Measurements from ENCODE around the gene SLC16A8. TPM values are rescaled to one million over a fixed set of nuclear protein-coding genes. Genes with fewer than 3 reads are reported as not detected.
"Not testable (repeated sequence)": the region's sequence is repeated elsewhere in the genome, so short reads cannot be mapped to it uniquely, and the experiment has no call there.

Gene SLC16A8
- total RNA-seq, 2 donors from 2014 or later: 0.57 to 1.1 TPM

DNA sequence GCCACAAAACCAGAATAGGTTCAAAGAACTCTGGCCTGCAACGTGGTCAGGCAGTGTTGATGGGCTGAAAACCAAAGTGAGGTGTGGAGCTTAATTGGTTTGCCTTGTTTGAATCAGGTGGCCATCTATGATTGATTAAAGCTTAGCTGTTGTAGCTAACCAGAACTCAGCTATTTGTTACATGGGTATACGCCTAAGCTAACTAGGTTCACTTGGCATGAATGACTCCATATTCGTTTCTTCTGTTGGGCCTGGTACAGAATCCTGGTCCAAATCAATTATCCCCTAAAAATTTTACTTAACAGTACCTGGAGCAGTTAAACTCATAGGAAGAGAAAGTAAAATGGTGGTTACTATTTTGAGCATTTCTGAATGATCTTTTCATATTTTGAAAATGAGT is 34.2 kb upstream of the SLC16A8 start:
- H3K27ac Mint-ChIP-seq: no peak overlapping the region
- WGBS, 2 experiments (ENCODE audit: insufficient coverage in 1 of 2, insufficient read length in 1 of 2): 67 to 75% methylated on average over 1 to 3 of the region's 3 CpGs

GRCh38 chr22:38117556-38117955 is 33.6 kb upstream of the SLC16A8 start:
- not testable (repeated sequence) for H3K4me3 ChIP-seq (ENCODE audit: low read length); H3K27ac ChIP-seq (ENCODE audit: low read depth, low read length); H3K4me3 Mint-ChIP-seq; DNase-seq; H3K9me3 Mint-ChIP-seq; H3K9me3 ChIP-seq (ENCODE audit: control insufficient read depth, low read length); H3K4me1 ChIP-seq (ENCODE audit: control insufficient read depth, insufficient read depth, low read length); H3K36me3 ChIP-seq (ENCODE audit: control insufficient read depth, insufficient read depth, low read length); H3K4me1 Mint-ChIP-seq; H3K27ac Mint-ChIP-seq; H3K9ac ChIP-seq (ENCODE audit: extremely low read depth, low read length, poor library complexity, severe bottlenecking); H3K27me3 Mint-ChIP-seq (ENCODE audit: insufficient read depth); H3K27me3 ChIP-seq (ENCODE audit: control insufficient read depth, insufficient read depth, low read length, poor library complexity, severe bottlenecking)
- peaks cover 18% of the 10 kb centered on the region for H3K36me3 Mint-ChIP-seq (ENCODE audit: low read depth)
- 94% methylated on average over 7 to 10 of the region's 10 CpGs for WGBS, 2 experiments (ENCODE audit: insufficient coverage in 1 of 2, insufficient read length in 1 of 2)

More for the DNA sequence above, 34.2 kb upstream of the SLC16A8 start:
- DNase-seq: no peak
- no peak overlapping the region for H3K4me3 ChIP-seq (ENCODE audit: low read length)
- H3K36me3 Mint-ChIP-seq (ENCODE audit: low read depth): peaks cover 18% of the 10 kb centered on the region
- no peak overlapping the region for H3K27ac ChIP-seq (ENCODE audit: low read depth, low read length)
- no peaks in the 10 kb centered on the region for H3K36me3 ChIP-seq (ENCODE audit: control insufficient read depth, insufficient read depth, low read length)
- TF ChIP-seq, protein P1, sequence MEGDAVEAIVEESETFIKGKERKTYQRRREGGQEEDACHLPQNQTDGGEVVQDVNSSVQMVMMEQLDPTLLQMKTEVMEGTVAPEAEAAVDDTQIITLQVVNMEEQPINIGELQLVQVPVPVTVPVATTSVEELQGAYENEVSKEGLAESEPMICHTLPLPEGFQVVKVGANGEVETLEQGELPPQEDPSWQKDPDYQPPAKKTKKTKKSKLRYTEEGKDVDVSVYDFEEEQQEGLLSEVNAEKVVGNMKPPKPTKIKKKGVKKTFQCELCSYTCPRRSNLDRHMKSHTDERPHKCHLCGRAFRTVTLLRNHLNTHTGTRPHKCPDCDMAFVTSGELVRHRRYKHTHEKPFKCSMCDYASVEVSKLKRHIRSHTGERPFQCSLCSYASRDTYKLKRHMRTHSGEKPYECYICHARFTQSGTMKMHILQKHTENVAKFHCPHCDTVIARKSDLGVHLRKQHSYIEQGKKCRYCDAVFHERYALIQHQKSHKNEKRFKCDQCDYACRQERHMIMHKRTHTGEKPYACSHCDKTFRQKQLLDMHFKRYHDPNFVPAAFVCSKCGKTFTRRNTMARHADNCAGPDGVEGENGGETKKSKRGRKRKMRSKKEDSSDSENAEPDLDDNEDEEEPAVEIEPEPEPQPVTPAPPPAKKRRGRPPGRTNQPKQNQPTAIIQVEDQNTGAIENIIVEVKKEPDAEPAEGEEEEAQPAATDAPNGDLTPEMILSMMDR (conservative IDR thresholded peaks at IDR 0.05): no peak
- no peak overlapping the region for H3K9ac ChIP-seq (ENCODE audit: extremely low read depth, low read length, poor library complexity, severe bottlenecking)
- H3K4me1 Mint-ChIP-seq: no peaks in the 10 kb centered on the region
- no peaks in the 10 kb centered on the region for H3K4me1 ChIP-seq (ENCODE audit: control insufficient read depth, insufficient read depth, low read length)
- H3K4me3 Mint-ChIP-seq: no peak overlapping the region
- no peaks in the 10 kb centered on the region for H3K27me3 Mint-ChIP-seq (ENCODE audit: insufficient read depth)
- H3K27me3 ChIP-seq (ENCODE audit: control insufficient read depth, insufficient read depth, low read length, poor library complexity, severe bottlenecking): no peaks in the 10 kb centered on the region
- H3K9me3 Mint-ChIP-seq: no peaks in the 10 kb centered on the region
- no peaks in the 10 kb centered on the region for H3K9me3 ChIP-seq (ENCODE audit: control insufficient read depth, low read length)

- Histone ChIP-seq H3K9ac (ENCODE audit: extremely low read depth, low read length, poor library complexity, severe bottlenecking) (no peak overlapping the region), H3K4me3 (ENCODE audit: low read length) (no peak overlapping the region), H3K27me3 (ENCODE audit: control insufficient read depth, insufficient read depth, low read length, poor library complexity, severe bottlenecking) (no peaks in the 10 kb centered on the region), H3K36me3 (ENCODE audit: control insufficient read depth, insufficient read depth, low read length) (no peaks in the 10 kb centered on the region), H3K4me1 (ENCODE audit: control insufficient read depth, insufficient read depth, low read length) (no peaks in the 10 kb centered on the region), H3K9me3 (ENCODE audit: control insufficient read depth, low read length) (no peaks in the 10 kb centered on the region), H3K27ac (ENCODE audit: low read depth, low read length) (no peak overlapping the region)
- Mint-ChIP-seq H3K36me3 (ENCODE audit: low read depth) (peaks cover 18% of the 10 kb centered on the region), H3K9me3 (no peaks in the 10 kb centered on the region), H3K27ac (no peak overlapping the region), H3K27me3 (ENCODE audit: insufficient read depth) (no peaks in the 10 kb centered on the region), H3K4me1 (peaks cover 6% of the 10 kb centered on the region), H3K4me3 (no peak overlapping the region)
- WGBS, 2 experiments (ENCODE audit: insufficient coverage in 1 of 2, insufficient read length in 1 of 2): 94 to 96% methylated on average over 24 to 31 of the region's 31 CpGs
- TF ChIP-seq, protein P1 (conservative IDR thresholded peaks at IDR 0.05): no peak
- DNase-seq: no peak
Observed at GRCh38 chr22:38115423-38116205, 31.6 kb upstream of the SLC16A8 start.

Measured in endodermal cell (in vitro differentiated cells).